Neural progenitor cell (in vitro differentiated cells): ENCODE measurements around the gene SLC35F4.

Source experiments
- CTCF ChIP-seq: fragments of 200-600 bp; sonication (generic); IDR thresholded peaks from 2 replicates; pipeline ENCODE4 v1.5.1; 2017; ENCODE audit warnings: antibody characterized with exemption, mild to moderate bottlenecking
- EZH2 ChIP-seq: fragments of 200-600 bp; sonication (generic); IDR thresholded peaks from 2 replicates; pipeline ENCODE4 v1.6.1; 2017; ENCODE audit warnings: antibody characterized with exemption, mild to moderate bottlenecking, moderate library complexity

DNA sequence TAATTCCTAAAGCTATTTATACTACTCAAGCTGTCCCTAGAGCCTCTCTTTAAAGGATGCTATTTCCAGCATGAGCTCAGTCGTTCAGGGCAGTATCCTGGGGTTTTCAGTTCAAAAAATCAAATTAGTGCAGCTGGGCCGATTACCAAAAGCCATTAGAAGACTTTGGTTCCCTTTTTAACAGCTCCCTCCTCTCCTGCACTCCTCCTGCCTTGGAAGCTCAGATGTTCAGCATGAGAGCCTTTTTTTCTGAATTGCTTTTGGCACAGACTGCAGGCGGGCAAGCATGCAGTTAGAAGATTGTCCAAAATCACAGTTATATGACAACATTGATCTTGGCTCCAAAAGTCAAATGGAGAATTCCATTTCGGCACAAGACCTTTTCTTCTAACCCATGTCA is 179.6 kb downstream of the SLC35F4 start:
- TF ChIP-seq CTCF (no peak), EZH2 (no peak)
